ENCODE data around the gene ELOVL1. TPM values are rescaled to one million over a fixed set of nuclear protein-coding genes. Genes with fewer than 3 reads are reported as not detected.

The ELOVL1 gene
- total RNA-seq, 1 donor from 2014 or later = 37.8 TPM

- intact Hi-C loops (cut with DNase I) = no loop called here
- no peak for DNase-seq (ENCODE audit: low spot score)
Observed at GRCh38 chr1:43315481-43315880, 52.3 kb downstream of the ELOVL1 start.

GRCh38 chr1:43314233-43314632 is 53.6 kb downstream of the ELOVL1 start:
- intact Hi-C loops (cut with DNase I) = no loop called here
- DNase-seq (ENCODE audit: low spot score) = no peak

GRCh38 chr1:43313771-43314170 is 54.0 kb downstream of the ELOVL1 start:
- DNase-seq (ENCODE audit: low spot score) = no peak
- intact Hi-C loops (cut with DNase I) = no loop called here

Small RNA genes within 50 kb of the gene (microRNA-seq; reads per million reads assigned to microRNA genes)
- gene MIR6734 = not detected

Other genes starting within 250 kb of the ELOVL1 start
- 26.7 TPM for gene EBNA1BP2, start 195.7 kb downstream of the ELOVL1 start, total RNA-seq
- gene CFAP57, start 195.7 kb downstream of the ELOVL1 start, total RNA-seq = 0.13 TPM
- not detected for gene TMEM125, start 98.0 kb downstream of the ELOVL1 start, total RNA-seq
- gene C1orf210, start 82.4 kb downstream of the ELOVL1 start, total RNA-seq = not detected
- 27.7 TPM for gene TIE1, start 67.0 kb downstream of the ELOVL1 start, total RNA-seq
- 1.6 TPM for gene MPL, start 30.2 kb downstream of the ELOVL1 start, total RNA-seq
- 0.78 TPM for gene CDC20, start 9.0 kb downstream of the ELOVL1 start, total RNA-seq
- gene MED8, start 21.8 kb upstream of the ELOVL1 start, total RNA-seq = 17.9 TPM
- 35.7 TPM for gene SZT2, start 21.9 kb upstream of the ELOVL1 start, total RNA-seq
- 26.3 TPM for gene HYI, start 85.9 kb upstream of the ELOVL1 start, total RNA-seq
- 9.1 TPM for gene PTPRF, start 162.9 kb upstream of the ELOVL1 start, total RNA-seq

Data from cardiac septum (tissue), 1 donor.